Right renal cortex interstitium (tissue), 3 donors: ENCODE results near the gene DCDC2. TPM values are rescaled to one million over a fixed set of nuclear protein-coding genes. Genes with fewer than 3 reads are reported as not detected.
A peak's percentile ranks its signal among the peaks of the same experiment; 100 is the strongest.
"Not testable (repeated sequence)": the region's sequence is repeated elsewhere in the genome, so short reads cannot be mapped to it uniquely, and the experiment has no call there.

ENCODE experiments used
- DNase-seq, 3 donors: peaks; one replicate each; pipeline ENCODE4 v3.0.0-alpha.2; 2013; ENCODE audit warnings: low read depth in 3 of 3, low spot score in 2 of 3
- polyA plus RNA-seq, 3 donors: library from polyadenylated mRNA; unstranded; fragments of 120-200 nt; gene quantifications; one replicate each; pipeline ENCODE4 v1.2.1, GENCODE V29; 2013; ENCODE audit not compliant: insufficient read length in 3 of 3

Gene DCDC2
- 100 to 1,000 TPM; 122 to 132 (median 128) TPM for polyA plus RNA-seq

DNA sequence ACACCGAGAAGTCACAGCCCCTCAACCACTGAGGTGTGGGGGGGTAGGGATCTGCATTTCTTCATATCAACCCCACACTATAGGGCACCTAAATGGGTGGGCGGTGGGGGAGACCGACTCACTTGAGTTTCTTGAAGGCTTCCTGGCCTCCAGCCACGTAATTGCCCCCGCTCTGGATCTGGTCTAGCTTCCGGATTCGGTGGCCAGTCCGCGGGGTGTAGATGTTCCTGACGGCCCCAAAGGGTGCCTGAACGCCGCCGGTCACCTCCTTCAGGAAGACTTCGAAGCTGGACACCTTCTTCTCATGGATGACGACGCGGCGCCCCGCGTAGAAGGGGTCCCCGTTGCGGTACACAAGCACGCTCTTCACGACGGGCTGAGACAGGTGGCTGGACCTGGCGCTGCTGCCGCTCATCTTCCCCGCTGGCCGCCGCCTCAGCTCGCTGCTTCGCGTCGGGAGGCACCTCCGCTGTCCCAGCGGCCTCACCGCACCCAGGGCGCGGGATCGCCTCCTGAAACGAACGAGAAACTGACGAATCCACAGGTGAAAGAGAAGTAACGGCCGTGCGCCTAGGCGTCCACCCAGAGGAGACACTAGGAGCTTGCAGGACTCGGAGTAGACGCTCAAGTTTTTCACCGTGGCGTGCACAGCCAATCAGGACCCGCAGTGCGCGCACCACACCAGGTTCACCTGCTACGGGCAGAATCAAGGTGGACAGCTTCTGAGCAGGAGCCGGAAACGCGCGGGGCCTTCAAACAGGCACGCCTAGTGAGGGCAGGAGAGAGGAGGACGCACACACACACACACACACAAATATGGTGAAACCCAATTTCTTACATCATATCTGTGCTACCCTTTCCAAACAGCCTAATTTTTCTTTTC lies at the start of gene DCDC2:
TSS of gene DCDC2 (minus strand) at position 724 of the 883 bp plus-strand sequence. CDS start at position 415, 309 bp downstream.
- peak in 1 of 3 donors; percentile 57 for DNase-seq

- DNase-seq: no peak
Measured at GRCh38 chr6:24405262-24405661, 47.4 kb upstream of the DCDC2 start.

DNA sequence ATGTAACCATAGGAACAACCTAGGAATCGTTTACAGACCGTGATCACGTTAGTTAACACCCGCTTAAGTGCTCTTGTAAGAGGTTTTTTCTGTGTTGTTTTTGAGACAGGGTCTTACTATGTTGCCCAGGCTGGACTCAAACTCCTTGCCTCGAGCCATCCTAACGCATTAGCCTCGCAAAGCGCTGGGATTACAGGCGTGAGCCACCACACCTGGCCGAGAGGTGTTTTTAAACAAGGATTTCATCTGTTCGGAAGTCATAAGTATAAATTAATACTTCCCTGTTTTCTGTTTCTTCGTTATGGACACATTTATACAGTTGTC lies 45.6 kb upstream of the DCDC2 start:
- DNase-seq: no peak

GRCh38 chr6:24402697-24403500 lies 45.0 kb upstream of the DCDC2 start, which contains the start of gene MRS2:
MRS2 (plus strand) TSS chr6:24402936; CDS start chr6:24403047, 111 bp downstream.
- DNase-seq: peak in 1 of 3 donors; percentile 72

- DNase-seq: no peak
Measured at GRCh38 chr6:24401458-24401857, 43.6 kb upstream of the DCDC2 start.

DNA sequence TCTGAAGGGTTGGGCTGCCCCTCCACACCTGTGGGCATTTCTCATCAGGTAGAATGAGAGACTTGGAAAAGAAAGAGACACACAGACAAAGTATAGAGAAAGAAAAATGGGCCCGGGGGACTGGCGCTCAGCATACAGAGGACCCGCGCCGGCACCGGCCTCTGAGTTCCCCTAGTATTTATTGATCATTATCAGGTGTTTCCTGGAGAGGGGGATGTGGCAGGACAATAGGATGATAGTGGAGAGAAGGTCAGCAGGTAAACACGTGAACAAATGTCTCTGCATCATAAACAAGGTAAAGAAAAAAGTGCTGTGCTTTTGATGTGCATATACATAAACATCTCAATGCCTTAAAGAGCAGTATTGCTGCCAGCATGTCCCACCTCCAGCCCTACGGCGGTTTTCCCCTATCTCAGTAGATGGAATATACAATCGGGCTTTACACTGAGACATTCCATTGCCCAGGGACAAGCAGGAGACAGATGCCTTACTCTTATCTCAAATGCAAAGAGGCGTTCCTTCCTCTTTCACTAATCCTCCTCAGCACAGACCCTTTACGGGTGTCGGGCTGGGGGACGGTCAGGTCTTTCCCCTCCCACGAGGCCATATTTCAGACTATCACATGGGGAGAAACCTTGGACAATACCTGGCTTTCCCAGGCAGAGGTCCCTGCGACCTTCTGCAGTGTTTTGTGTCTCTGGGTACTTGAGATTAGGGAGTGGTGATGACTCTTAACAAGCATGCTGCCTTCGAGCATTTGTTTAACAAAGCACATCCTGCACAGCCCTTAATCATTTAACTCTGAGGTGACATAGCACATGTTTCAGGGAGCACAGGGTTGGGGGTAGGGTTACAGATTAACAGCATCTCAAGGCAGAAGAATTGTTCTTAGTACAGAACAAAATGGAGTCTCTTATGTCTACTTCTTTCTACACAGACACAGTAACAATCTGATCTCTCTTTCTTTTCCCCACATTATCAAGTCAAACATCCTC lies 42.5 kb upstream of the DCDC2 start:
- not testable (repeated sequence) for DNase-seq

- no peak for DNase-seq
Measured at GRCh38 chr6:24397631-24398030, 39.8 kb upstream of the DCDC2 start.

DNA sequence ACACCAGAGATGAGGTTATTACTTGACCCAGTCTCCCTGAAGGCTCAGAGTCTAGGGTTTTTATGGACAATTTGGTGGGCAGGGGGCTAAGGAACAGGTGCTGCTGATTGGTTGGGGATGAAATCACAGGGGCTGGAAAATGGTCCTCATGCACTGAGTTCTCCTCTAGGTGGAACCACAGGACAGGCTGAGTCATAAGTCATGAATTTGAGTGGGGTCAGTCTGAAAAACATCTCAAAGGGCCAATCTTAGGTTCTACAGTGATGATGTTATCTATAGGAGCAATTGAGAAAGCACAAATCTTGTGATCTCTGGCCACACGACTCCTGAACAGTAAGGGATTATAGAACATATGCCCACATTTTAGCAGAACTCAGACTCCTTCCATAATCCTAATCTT lies 39.0 kb upstream of the DCDC2 start:
- DNase-seq: no peak

DNA sequence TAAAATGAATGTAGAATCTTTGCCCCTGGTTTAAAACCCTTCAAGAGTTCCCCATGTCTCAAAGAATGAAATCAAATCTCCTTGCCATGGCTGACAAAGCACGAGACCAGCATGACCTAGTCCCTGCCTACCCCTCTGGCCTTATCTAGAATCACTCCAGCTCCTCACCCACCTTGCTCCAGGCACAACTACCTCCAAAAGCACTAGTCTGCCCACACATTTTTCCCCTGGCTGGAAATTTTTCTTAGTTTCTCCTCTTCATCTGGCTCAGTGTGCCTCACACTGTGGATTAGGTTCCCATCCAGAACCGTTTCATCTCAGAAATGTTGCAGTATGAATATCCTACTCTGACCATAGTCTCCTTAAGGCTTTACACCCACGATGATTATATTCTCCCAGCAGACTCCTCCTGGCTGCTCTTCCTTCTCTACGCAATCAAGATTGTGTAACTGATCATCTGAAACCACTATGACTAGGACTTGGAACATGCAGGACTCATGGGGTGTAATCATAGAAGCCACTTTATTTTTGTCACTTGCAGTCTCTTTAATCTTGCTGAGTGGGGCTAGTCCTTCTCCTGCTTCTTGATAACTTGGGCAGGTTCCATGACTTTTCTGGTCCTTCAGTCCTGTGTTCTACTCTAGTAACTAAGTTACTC lies 37.0 kb upstream of the DCDC2 start:
- no peak for DNase-seq

DNA sequence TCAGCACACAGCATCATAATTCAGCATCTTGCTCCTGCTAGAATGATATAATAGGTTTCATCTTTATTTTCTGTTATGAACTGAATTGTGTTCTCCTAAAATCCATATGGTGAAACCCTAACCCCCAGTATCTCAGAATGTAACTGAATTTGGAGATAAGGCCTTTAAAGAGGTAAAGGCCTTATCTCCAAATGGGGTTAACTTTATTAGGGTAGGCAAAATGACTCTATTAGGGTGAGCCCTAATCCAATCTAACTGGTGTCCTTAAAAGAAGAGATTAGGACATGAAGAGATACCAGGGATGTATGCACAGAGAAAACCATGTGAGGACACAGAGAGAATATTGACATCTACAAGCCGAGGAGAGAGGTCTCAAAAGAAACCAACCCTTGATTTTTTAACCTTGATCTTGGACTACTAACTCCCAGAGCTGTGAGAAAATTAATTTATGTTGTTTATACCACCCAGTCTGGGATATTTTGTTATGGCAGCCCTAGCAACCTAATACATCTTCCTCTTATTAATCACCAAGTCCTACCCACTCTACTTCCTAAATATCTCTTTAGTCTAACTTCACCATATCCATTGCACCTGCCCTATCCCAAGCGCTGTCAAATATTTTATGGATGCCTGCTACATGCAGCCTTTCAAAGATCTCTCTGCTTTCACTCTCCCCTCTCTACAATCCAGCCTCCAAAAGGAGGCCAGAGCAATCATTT lies 36.4 kb upstream of the DCDC2 start:
- no peak for DNase-seq

DNA sequence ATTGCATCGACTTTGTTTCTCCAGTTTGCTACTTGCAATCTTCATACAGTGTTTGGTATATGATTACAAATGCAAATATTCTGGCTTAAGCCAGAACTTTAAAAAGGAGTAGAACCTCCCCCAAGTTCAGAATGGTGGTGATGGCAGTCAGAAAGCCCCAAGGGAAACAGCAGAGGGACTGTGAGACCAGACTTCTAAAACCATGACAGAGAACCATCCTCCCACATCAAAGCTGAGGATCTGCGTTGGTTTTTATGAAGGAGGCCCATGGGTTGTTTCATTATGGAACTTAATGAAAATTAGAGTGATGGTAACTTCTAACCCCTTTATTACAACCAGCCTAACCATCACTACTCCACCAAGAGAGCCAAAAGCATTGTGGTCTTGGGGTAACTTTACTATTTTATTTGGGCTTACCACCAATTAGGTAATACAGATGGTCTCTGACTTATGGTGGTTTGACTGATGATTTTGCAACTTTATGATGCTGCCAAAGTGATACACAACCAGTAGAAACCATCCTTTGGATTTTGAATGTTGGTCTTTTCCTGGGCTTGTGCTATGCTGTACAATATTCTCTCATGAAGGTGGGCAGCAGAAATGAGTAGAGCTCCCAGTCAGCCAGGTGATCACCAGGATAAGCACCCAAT lies 34.0 kb upstream of the DCDC2 start:
- DNase-seq: no peak

GRCh38 chr6:24391208-24391607 lies 33.3 kb upstream of the DCDC2 start:
- DNase-seq: no peak

DNA sequence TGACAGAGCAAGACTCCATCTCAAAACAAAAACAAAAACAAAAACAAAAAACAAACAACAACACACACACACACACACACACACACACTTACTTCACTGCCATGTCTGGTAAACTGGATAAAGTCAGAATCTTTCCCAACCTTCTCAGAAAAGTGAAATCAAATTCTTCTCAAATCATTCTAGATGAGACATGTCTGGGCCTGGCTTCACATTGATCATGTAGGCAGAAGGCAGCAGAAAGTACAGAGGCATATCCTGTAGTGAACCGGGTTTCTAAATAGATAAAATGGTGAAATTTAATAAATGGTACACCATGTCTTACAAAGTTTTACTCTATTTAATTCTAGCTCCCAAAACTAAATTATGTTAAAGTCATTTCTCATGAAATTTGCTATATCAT lies 30.0 kb upstream of the DCDC2 start:
- DNase-seq: no peak

GRCh38 chr6:24385536-24386269 lies 27.8 kb upstream of the DCDC2 start:
- no peak for DNase-seq

DNA sequence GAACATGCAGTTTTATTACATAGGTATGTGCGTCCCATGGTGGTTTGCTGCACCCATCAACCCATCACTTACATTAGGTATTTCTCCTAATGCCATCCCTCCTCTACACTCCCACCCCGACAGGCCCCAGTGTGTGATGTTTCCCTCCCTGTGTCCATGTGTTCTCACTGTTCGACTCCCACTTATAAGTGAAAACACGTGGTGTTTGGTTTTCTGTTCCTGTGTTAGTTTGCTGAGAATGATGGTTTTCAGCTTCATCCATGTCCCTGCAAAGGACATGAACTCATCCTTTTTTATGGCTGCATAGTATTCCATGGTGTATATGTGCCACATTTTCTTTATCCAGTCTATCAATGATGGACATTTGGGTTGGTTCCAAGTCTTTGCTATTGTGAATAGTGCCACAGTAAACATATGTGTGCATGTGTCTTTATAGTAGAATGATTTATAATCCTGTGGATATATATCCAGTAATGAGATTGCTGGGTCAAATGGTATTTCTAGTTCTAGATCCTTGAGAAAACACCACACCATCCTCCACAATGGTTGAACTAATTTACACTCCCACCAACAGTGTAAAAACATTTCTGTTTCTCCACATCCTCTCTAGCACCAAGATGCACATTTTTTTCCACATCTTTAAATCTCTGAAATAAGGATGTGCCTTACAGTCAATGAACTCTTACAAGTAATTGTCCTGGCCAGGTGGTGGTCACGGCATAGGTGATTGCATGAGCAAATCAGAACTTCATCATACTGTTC lies 26.7 kb upstream of the DCDC2 start:
- DNase-seq: not testable (repeated sequence)

GRCh38 chr6:24382891-24383494 lies 25.1 kb upstream of the DCDC2 start:
- not testable (repeated sequence) for DNase-seq

DNA sequence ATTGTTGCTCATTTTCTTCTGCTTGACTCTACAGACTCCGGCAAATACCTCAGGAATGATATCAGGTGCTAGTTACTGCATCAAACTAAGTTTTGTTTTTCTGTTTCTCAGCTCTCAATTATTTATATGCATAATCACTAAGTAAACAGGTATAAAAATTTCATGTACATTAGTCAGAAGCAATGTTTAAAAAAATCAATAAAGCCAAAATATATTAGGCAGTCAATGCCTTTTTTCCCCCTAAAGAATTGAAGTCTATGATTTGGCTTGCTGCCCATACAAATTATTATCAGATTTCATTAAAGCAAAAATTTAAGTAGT lies 24.3 kb upstream of the DCDC2 start:
- no peak for DNase-seq
